ENCODE results near the gene MTHFS. TPM values are rescaled to one million over a fixed set of nuclear protein-coding genes. Genes with fewer than 3 reads are reported as not detected.
A peak's percentile ranks its signal among the peaks of the same experiment; 100 is the strongest.

The MTHFS gene
- total RNA-seq (9.9 and 15.7 TPM in 2 replicates), polyA plus RNA-seq (7.4 and 9.3 TPM in 2 replicates), polyA minus RNA-seq (3.9 and 6.8 TPM in 2 replicates), Bru-seq, nascent RNA (percentile 51 among the genes with signal in this experiment), BruChase-seq, experiment 1, labeled RNA remaining after a 6-hour chase (percentile 76 among the genes with signal in this experiment), BruChase-seq, experiment 2, labeled RNA remaining after a 2-hour chase (percentile 56 among the genes with signal in this experiment)
- 11.8 and 13.7 TPM in 2 replicates for polyA plus RNA-seq (2011; cell fraction: cytosol; rRNA removed)
- 4.6 and 5.4 TPM in 2 replicates for polyA plus RNA-seq (2011; cell fraction: nucleus; rRNA removed)
- 4.5 TPM in 2 replicates for polyA plus RNA-seq (2012)
- 38.3 TPM for polyA minus RNA-seq (2011; cell fraction: cytosol; rRNA and poly(A)+ RNA removed)
- polyA minus RNA-seq (2011; cell fraction: nucleus; rRNA and poly(A)+ RNA removed): 2.8 and 3.4 TPM in 2 replicates
- long read RNA-seq, transcript MTHFS-201 (3 exons, 907 nt): major isoform, 40 of 61 reads
- long read RNA-seq, partial matches to known transcripts: 2 of 61 reads
- long read RNA-seq, other reads (novel, unspliced or antisense): 18 of 61 reads

DNA sequence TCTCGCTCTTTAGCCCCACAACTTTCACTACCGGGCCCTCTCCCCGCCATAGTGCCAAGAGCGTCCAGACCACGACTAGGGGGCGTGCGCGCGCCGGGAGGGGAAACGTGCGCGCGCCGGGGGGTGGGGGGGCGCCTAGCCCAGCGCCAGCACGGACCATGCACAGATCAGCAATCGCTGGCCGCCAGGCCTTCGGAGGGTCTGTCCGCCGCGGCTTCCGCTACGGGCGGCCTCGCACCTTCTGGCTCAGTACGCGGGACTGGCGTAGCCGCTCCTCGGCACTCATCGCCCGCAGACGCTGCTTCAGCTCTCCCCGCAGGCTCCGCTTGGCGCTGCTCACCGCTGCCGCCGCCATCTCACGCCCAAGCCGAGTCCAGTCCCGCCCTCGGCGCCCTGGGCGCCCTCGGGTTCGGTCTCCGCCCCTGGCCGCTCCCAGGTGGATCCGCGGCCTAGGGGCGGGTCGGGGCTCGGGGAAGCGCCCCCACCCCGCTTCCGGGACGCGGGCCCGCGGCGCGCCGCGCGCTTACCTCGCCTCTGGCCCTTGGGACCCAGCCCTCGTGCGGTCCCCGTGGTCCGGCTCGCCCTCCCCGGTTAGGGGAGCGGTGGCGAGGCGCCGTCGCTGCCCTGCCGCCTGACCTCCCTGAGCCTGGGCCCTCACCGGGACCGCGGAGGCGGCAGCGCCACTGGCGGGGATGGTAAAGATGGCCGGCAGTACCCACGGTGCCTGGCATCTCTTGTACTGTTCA, at the start of gene MTHFS:
Gene MTHFS, minus strand, starts transcription at position 381 of the 746 bp plus-strand sequence. Its CDS starts 26 bp downstream, at position 355.
- Histone ChIP-seq H3K9me1 (replicated peaks; ENCODE audit: control insufficient read depth, extremely low read depth, insufficient read depth, low read length) (no peaks in the 10 kb centered on the region), H4K20me1 (replicated peaks; ENCODE audit: control insufficient read depth, extremely low read depth, insufficient read depth, low read length) (no peaks in the 10 kb centered on the region), H3K36me3 (ENCODE audit: control insufficient read depth in 2 of 2, extremely low read depth in 1 of 2, insufficient read depth in 2 of 2, low read length in 2 of 2) (no peaks in the 10 kb centered on the region), H3K79me2 (ENCODE audit: control insufficient read depth, insufficient read depth, low read length) (no peaks in the 10 kb centered on the region), H3K9me3 (replicated peaks; ENCODE audit: control insufficient read depth, insufficient read depth, low read length) (no peaks in the 10 kb centered on the region), H3K27me3 (ENCODE audit: control insufficient read depth in 2 of 2, insufficient read depth in 2 of 2, low read length in 2 of 2) (no peaks in the 10 kb centered on the region), H3K4me2 (ENCODE audit: insufficient read depth, low read length) (peak within 1 kb of the TSS; percentile 78), H2AFZ (ENCODE audit: low read depth, low read length) (peak within 1 kb of the TSS; percentile 88), H3K27ac (ENCODE audit: insufficient read depth, low read depth, low read length) (peak within 1 kb of the TSS; percentile 46), H3K4me1 (ENCODE audit: control insufficient read depth, extremely low read depth, insufficient read depth, low read length) (peaks cover 8% of the 10 kb centered on the region), H3K9ac (replicated peaks; ENCODE audit: extremely low read depth, insufficient read depth, low read length) (peak within 1 kb of the TSS; percentile 49), H3K4me3 (replicated peaks in 1 of 3; ENCODE audit: insufficient read depth in 1 of 3, low read depth in 1 of 3, low read length in 3 of 3) (peak within 1 kb of the TSS in 2 of 3 experiments; percentile 53 to 77)
- dilution Hi-C loops (cut with MboI; ENCODE audit: extremely low pct_ligation_motif_present, low sequenced_read_pairs): no loop called here
- ChIA-PET POLR2A (no interaction called here), CTCF (interaction anchor here (0.7 to 1.9 kb wide), 8 partner anchors 9 to 729 kb away, joined by 3 to 9 read pairs (median 3); no protein-coding TSS in a partner anchor)
- intact Hi-C loops (cut with micrococcal nuclease): loop anchor here (1.0 to 2.0 kb wide), 5 partner anchors 26 to 276 kb away; partner anchors contain the start of gene ZFAND6
- DNase-seq (ENCODE audit: low read depth, low spot score) (peak; percentile 73), FAIRE-seq (peak; percentile 43)
- TF ChIP-seq GATA2 (IDR thresholded peaks at IDR 0.05; ENCODE audit: insufficient read depth, insufficient read length, low read depth, low read length): no peak
- TF ChIP-seq, protein P1, sequence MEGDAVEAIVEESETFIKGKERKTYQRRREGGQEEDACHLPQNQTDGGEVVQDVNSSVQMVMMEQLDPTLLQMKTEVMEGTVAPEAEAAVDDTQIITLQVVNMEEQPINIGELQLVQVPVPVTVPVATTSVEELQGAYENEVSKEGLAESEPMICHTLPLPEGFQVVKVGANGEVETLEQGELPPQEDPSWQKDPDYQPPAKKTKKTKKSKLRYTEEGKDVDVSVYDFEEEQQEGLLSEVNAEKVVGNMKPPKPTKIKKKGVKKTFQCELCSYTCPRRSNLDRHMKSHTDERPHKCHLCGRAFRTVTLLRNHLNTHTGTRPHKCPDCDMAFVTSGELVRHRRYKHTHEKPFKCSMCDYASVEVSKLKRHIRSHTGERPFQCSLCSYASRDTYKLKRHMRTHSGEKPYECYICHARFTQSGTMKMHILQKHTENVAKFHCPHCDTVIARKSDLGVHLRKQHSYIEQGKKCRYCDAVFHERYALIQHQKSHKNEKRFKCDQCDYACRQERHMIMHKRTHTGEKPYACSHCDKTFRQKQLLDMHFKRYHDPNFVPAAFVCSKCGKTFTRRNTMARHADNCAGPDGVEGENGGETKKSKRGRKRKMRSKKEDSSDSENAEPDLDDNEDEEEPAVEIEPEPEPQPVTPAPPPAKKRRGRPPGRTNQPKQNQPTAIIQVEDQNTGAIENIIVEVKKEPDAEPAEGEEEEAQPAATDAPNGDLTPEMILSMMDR (IDR thresholded peaks at IDR 0.05; ENCODE audit: extremely low read depth in 1 of 2, insufficient read depth in 1 of 2, low read depth in 1 of 2, low read length in 2 of 2): peak; percentile 42 to 65
- TF ChIP-seq FOS (IDR thresholded peaks at IDR 0.05; ENCODE audit: borderline replicate concordance, insufficient read depth, low read length): no peak
- TF ChIP-seq, protein P2, sequence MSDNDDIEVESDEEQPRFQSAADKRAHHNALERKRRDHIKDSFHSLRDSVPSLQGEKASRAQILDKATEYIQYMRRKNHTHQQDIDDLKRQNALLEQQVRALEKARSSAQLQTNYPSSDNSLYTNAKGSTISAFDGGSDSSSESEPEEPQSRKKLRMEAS (IDR thresholded peaks at IDR 0.05; ENCODE audit: insufficient read depth, insufficient read length): no peak
- no peak for TF ChIP-seq EZH2 (IDR thresholded peaks at IDR 0.05; ENCODE audit: borderline replicate concordance, low read depth, low read length, severe bottlenecking)
- no peak for TF ChIP-seq MYC (IDR thresholded peaks at IDR 0.05; ENCODE audit: low read depth, low read length)
- TF ChIP-seq POLR2AphosphoS5 (IDR thresholded peaks at IDR 0.05; ENCODE audit: insufficient read depth, low read depth, low read length): no peak
- no peak for TF ChIP-seq JUN (IDR thresholded peaks at IDR 0.05; ENCODE audit: borderline replicate concordance, insufficient read depth, insufficient read length, low read depth)
- TF ChIP-seq POLR2A (IDR thresholded peaks at IDR 0.05; ENCODE audit: low read depth, low read length): peak; percentile 66
- no TSS peak for BruUV-seq (replicated peaks)

Data from endothelial cell of umbilical vein (primary cell).